Mesenchymal stem cell (in vitro differentiated cells and primary cell): Measurements from ENCODE around the gene CLEC3B. TPM values are rescaled to one million over a fixed set of nuclear protein-coding genes. Genes with fewer than 3 reads are reported as not detected.

Experiments used
- DNase-seq: peaks from one replicate; pipeline ENCODE4 v3.0.0-alpha.2; 2013
- H2AFZ ChIP-seq: one replicate; pipeline ENCODE4 v1.6.1; 2013; ENCODE audit warnings: low read depth, mild to moderate bottlenecking, control low read depth, inconsistent platforms, low read length, moderate library complexity
- H2AK5ac ChIP-seq: 2 replicates; pipeline ENCODE4 v1.6.1; 2013; ENCODE audit warnings: low read length, moderate library complexity, mild to moderate bottlenecking, inconsistent platforms; ENCODE audit not compliant: severe bottlenecking
- H2BK120ac ChIP-seq: one replicate; pipeline ENCODE4 v1.6.1; 2013; ENCODE audit warnings: low read depth, mild to moderate bottlenecking, inconsistent platforms, low read length, moderate library complexity
- H2BK12ac ChIP-seq, 2 experiments: one replicate each; pipeline ENCODE4 v1.6.1; 2013; ENCODE audit warnings: inconsistent platforms in 2 of 2, low read length in 2 of 2, mild to moderate bottlenecking in 2 of 2, moderate library complexity in 2 of 2, control low read depth in 1 of 2
- H2BK15ac ChIP-seq: one replicate; pipeline ENCODE4 v1.6.1; 2013; ENCODE audit warnings: mild to moderate bottlenecking, low read depth, inconsistent platforms; ENCODE audit not compliant: poor library complexity, severe bottlenecking
- H2BK5ac ChIP-seq: 2 replicates; pipeline ENCODE4 v1.6.1; 2013; ENCODE audit warnings: low read depth, mild to moderate bottlenecking, low read length, control low read depth, inconsistent platforms; ENCODE audit not compliant: poor library complexity, severe bottlenecking
- H3K14ac ChIP-seq, 2 experiments: one replicate each; pipeline ENCODE4 v1.6.1; 2013; ENCODE audit warnings: inconsistent platforms in 2 of 2, low read length in 2 of 2, control low read depth in 1 of 2, mild to moderate bottlenecking in 1 of 2, moderate library complexity in 1 of 2
- H3K18ac ChIP-seq, 2 experiments: one replicate each; pipeline ENCODE4 v1.6.1; 2013; ENCODE audit warnings: inconsistent platforms in 2 of 2, low read length in 2 of 2, control low read depth in 1 of 2, low read depth in 1 of 2, mild to moderate bottlenecking in 1 of 2
- H3K23ac ChIP-seq, 2 experiments: one replicate each; pipeline ENCODE4 v1.6.1; 2013; ENCODE audit warnings: inconsistent platforms in 2 of 2, low read length in 2 of 2, mild to moderate bottlenecking in 2 of 2, moderate library complexity in 2 of 2, control low read depth in 1 of 2
- H3K27ac ChIP-seq: 2 replicates; pipeline ENCODE4 v1.5.1; 2013; ENCODE audit warnings: mild to moderate bottlenecking, moderate library complexity, low read length, control low read depth, inconsistent platforms; ENCODE audit not compliant: poor library complexity, severe bottlenecking
- H3K27me3 ChIP-seq, 2 experiments: 2 replicates each; pipeline versions ENCODE4 v1.6.1 to v1.7.0; 2013; ENCODE audit warnings: low read length in 2 of 2, mild to moderate bottlenecking in 2 of 2, moderate library complexity in 2 of 2, control low read depth in 1 of 2, inconsistent platforms in 1 of 2; ENCODE audit not compliant: control insufficient read depth in 1 of 2, insufficient read depth in 1 of 2
- H3K36me3 ChIP-seq, 2 experiments: 2 replicates each; pipeline versions ENCODE4 v1.6.1 to v1.7.0; 2013; ENCODE audit warnings: low read length in 2 of 2, control low read depth in 1 of 2, inconsistent platforms in 1 of 2, low read depth in 1 of 2, mild to moderate bottlenecking in 1 of 2; ENCODE audit not compliant: insufficient read depth in 2 of 2, control insufficient read depth in 1 of 2
- H3K4ac ChIP-seq, 2 experiments: one replicate each; pipeline ENCODE4 v1.6.1; 2013; ENCODE audit warnings: inconsistent platforms in 2 of 2, low read length in 2 of 2, mild to moderate bottlenecking in 2 of 2, moderate library complexity in 2 of 2, control low read depth in 1 of 2, low read depth in 1 of 2
- H3K4me1 ChIP-seq: 2 replicates; pipeline ENCODE4 v1.6.1; 2013; ENCODE audit warnings: low read depth, low read length, control low read depth; ENCODE audit not compliant: control insufficient read depth, insufficient read depth
- H3K4me2 ChIP-seq: 2 replicates; pipeline ENCODE4 v1.6.1; 2013; ENCODE audit warnings: low read length, mild to moderate bottlenecking, inconsistent platforms; ENCODE audit not compliant: poor library complexity, severe bottlenecking
- H3K4me3 ChIP-seq, 2 experiments: 2 replicates each; pipeline versions ENCODE4 v1.5.1 to v1.7.0; 2013; ENCODE audit warnings: low read length in 2 of 2, mild to moderate bottlenecking in 2 of 2, control low read depth in 1 of 2, low read depth in 1 of 2; ENCODE audit not compliant: insufficient read depth in 1 of 2
- H3K79me1 ChIP-seq: replicated peaks from 2 replicates; pipeline ENCODE4 v1.6.1; 2013; ENCODE audit warnings: mild to moderate bottlenecking, control low read depth, low read length, inconsistent platforms; ENCODE audit not compliant: poor library complexity, severe bottlenecking
- H3K9ac ChIP-seq: 2 replicates; pipeline ENCODE4 v1.7.0; 2013; ENCODE audit warnings: mild to moderate bottlenecking, low read length, moderate library complexity
- H3K9me3 ChIP-seq: 2 replicates; pipeline ENCODE4 v1.7.0; 2013; ENCODE audit warnings: mild to moderate bottlenecking, low read length; ENCODE audit not compliant: control insufficient read depth
- H4K8ac ChIP-seq: one replicate; pipeline ENCODE4 v1.6.1; 2013; ENCODE audit warnings: inconsistent platforms, mild to moderate bottlenecking, low read length, moderate library complexity
- H4K91ac ChIP-seq: one replicate; pipeline ENCODE4 v1.6.1; 2013; ENCODE audit warnings: mild to moderate bottlenecking, low read length, inconsistent platforms
- WGBS: methylation state at CpG from one replicate; pipeline ENCODE4 v1.1.7; 2013; ENCODE audit warnings: mixed read lengths; 5-methylcytosine and 5-hydroxymethylcytosine counted together
- polyA plus RNA-seq, 2 experiments: library from polyadenylated mRNA; stranded (reverse); fragments of 200-250 nt; gene quantifications; one replicate each; pipeline ENCODE4 v1.2.3, GENCODE V29; 2013

Gene CLEC3B, protein sequence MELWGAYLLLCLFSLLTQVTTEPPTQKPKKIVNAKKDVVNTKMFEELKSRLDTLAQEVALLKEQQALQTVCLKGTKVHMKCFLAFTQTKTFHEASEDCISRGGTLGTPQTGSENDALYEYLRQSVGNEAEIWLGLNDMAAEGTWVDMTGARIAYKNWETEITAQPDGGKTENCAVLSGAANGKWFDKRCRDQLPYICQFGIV
- polyA plus RNA-seq (2013, experiment 1 of 2) = 0.51 TPM
- polyA plus RNA-seq (2013, experiment 2 of 2) = 0.70 TPM

GRCh38 chr3:45026038-45026437 is at the start of gene CLEC3B:
CLEC3B (plus strand) TSS chr3:45026303; CDS start chr3:45026363, 60 bp downstream.
- H2AK5ac ChIP-seq = peak within 1 kb of the TSS; percentile 26
- peak within 1 kb of the TSS; percentile 82 for H3K9ac ChIP-seq
- H3K79me1 ChIP-seq = no peaks in the 10 kb centered on the region
- H3K14ac ChIP-seq = no peak within 1 kb of the TSS
- no peak within 1 kb of the TSS for H2BK12ac ChIP-seq
- H3K9me3 ChIP-seq = no peaks in the 10 kb centered on the region
- H3K4me2 ChIP-seq = no peak within 1 kb of the TSS
- no peak within 1 kb of the TSS for H2BK5ac ChIP-seq
- H3K23ac ChIP-seq = no peak within 1 kb of the TSS
- H3K27me3 ChIP-seq = no peaks in the 10 kb centered on the region
- H3K18ac ChIP-seq = peak within 1 kb of the TSS in 1 of 2 experiments; percentile 25
- no peak within 1 kb of the TSS for H4K91ac ChIP-seq
- no peak within 1 kb of the TSS for H2AFZ ChIP-seq
- DNase-seq = no peak
- H4K8ac ChIP-seq = no peak within 1 kb of the TSS
- no peak within 1 kb of the TSS for H3K27ac ChIP-seq
- 87% methylated on average over 12 of the region's 13 CpGs for WGBS
- no peak within 1 kb of the TSS for H2BK15ac ChIP-seq
- H2BK120ac ChIP-seq = no peak within 1 kb of the TSS
- H3K4me1 ChIP-seq = peaks cover 29% of the 10 kb centered on the region
- peaks cover 0 to 3% of the 10 kb centered on the region in 2 experiments for H3K36me3 ChIP-seq
- H3K4me3 ChIP-seq = peak within 1 kb of the TSS in 1 of 2 experiments; percentile 70
- no peak within 1 kb of the TSS for H3K4ac ChIP-seq

- no peak overlapping the region for H3K9ac ChIP-seq
- H3K14ac ChIP-seq = no peak overlapping the region
- no peak overlapping the region for H2BK120ac ChIP-seq
- H3K18ac ChIP-seq = no peak overlapping the region
- peaks cover 5% of the 10 kb centered on the region for H3K4me1 ChIP-seq
- H3K27ac ChIP-seq = no peak overlapping the region
- no peaks in the 10 kb centered on the region for H3K27me3 ChIP-seq
- no peak overlapping the region for H2AFZ ChIP-seq
- H3K4me3 ChIP-seq = no peak overlapping the region
- no peak overlapping the region for H2BK12ac ChIP-seq
- no peak overlapping the region for H2AK5ac ChIP-seq
- H2BK5ac ChIP-seq = no peak overlapping the region
- H4K91ac ChIP-seq = no peak overlapping the region
- no peak overlapping the region for H3K23ac ChIP-seq
- H3K36me3 ChIP-seq = peaks cover 2 to 4% of the 10 kb centered on the region in 2 experiments
- H2BK15ac ChIP-seq = no peak overlapping the region
- H3K79me1 ChIP-seq = peaks cover 40% of the 10 kb centered on the region
- H4K8ac ChIP-seq = no peak overlapping the region
- no peak overlapping the region for H3K4me2 ChIP-seq
- H3K9me3 ChIP-seq = no peaks in the 10 kb centered on the region
- DNase-seq = no peak
- 100% methylated on average over 1 of the region's 1 CpG for WGBS
- H3K4ac ChIP-seq = no peak overlapping the region
Observed at GRCh38 chr3:44981220-44981619, 44.9 kb upstream of the CLEC3B start.

GRCh38 chr3:44981751-44982150 is 44.4 kb upstream of the CLEC3B start:
- Histone ChIP-seq H3K4ac (no peak overlapping the region), H3K79me1 (peaks cover 40% of the 10 kb centered on the region), H4K8ac (no peak overlapping the region), H2BK5ac (no peak overlapping the region), H3K9ac (no peak overlapping the region), H3K9me3 (no peaks in the 10 kb centered on the region), H2BK15ac (no peak overlapping the region), H3K4me1 (peaks cover 5% of the 10 kb centered on the region), H3K4me2 (no peak overlapping the region), H2BK12ac (no peak overlapping the region), H3K14ac (no peak overlapping the region), H3K36me3 (peaks cover 2 to 7% of the 10 kb centered on the region in 2 experiments), H3K27ac (no peak overlapping the region), H4K91ac (no peak overlapping the region), H3K4me3 (no peak overlapping the region), H2BK120ac (no peak overlapping the region), H2AFZ (no peak overlapping the region), H3K23ac (no peak overlapping the region), H2AK5ac (no peak overlapping the region), H3K18ac (no peak overlapping the region), H3K27me3 (no peaks in the 10 kb centered on the region)
- no peak for DNase-seq
- 83% methylated on average over 4 of the region's 4 CpGs for WGBS

- Histone ChIP-seq H3K4ac (no peak overlapping the region), H3K79me1 (peaks cover 37% of the 10 kb centered on the region), H3K23ac (no peak overlapping the region), H3K18ac (no peak overlapping the region), H3K14ac (no peak overlapping the region), H2BK12ac (no peak overlapping the region), H3K4me2 (no peak overlapping the region), H3K4me3 (no peak overlapping the region), H3K4me1 (peaks cover 2% of the 10 kb centered on the region), H4K8ac (no peak overlapping the region), H4K91ac (no peak overlapping the region), H3K9me3 (no peaks in the 10 kb centered on the region), H2BK120ac (no peak overlapping the region), H2AK5ac (no peak overlapping the region), H2BK5ac (no peak overlapping the region), H3K27me3 (no peaks in the 10 kb centered on the region), H2AFZ (no peak overlapping the region), H2BK15ac (no peak overlapping the region), H3K36me3 (peaks cover 2 to 7% of the 10 kb centered on the region in 2 experiments), H3K9ac (no peak overlapping the region), H3K27ac (no peak overlapping the region)
- 97% methylated on average over 3 of the region's 3 CpGs for WGBS
- DNase-seq = no peak
Observed at GRCh38 chr3:44982817-44983216, 43.3 kb upstream of the CLEC3B start.
